Measurements from ENCODE around the gene KRT10.
"Not testable (repeated sequence)": the region's sequence is repeated elsewhere in the genome, so short reads cannot be mapped to it uniquely, and the experiment has no call there.

The KRT10 gene

GRCh38 chr17:40822132-40822812 lies at the start of gene KRT10:
KRT10 (minus strand) TSS chr17:40822614; CDS start chr17:40822585, 29 bp downstream.
- DNase-seq: no peak

- no peak for DNase-seq
These were observed 48.9 kb upstream of the KRT10 start for GRCh38 chr17:40871316-40871715.

- no peak for DNase-seq
These were observed 47.7 kb upstream of the KRT10 start for GRCh38 chr17:40870136-40870535.

GRCh38 chr17:40866838-40867237 lies 44.4 kb upstream of the KRT10 start, which contains the start of gene KRT12:
KRT12 (minus strand) TSS chr17:40867223; CDS start chr17:40867186, 37 bp downstream.
- no peak for DNase-seq

- DNase-seq: no peak
These were observed 42.4 kb upstream of the KRT10 start for GRCh38 chr17:40864661-40865390.

- DNase-seq: no peak
These were observed 40.7 kb upstream of the KRT10 start for GRCh38 chr17:40862985-40863733.

GRCh38 chr17:40859536-40859935 lies 37.1 kb upstream of the KRT10 start:
- no peak for DNase-seq

GRCh38 chr17:40858667-40859066 lies 36.3 kb upstream of the KRT10 start:
- DNase-seq: not testable (repeated sequence)

- no peak for DNase-seq
These were observed 35.1 kb upstream of the KRT10 start for GRCh38 chr17:40857535-40857934.

GRCh38 chr17:40854175-40854814 lies 31.9 kb upstream of the KRT10 start:
- no peak for DNase-seq

GRCh38 chr17:40852364-40852763 lies 29.9 kb upstream of the KRT10 start:
- no peak for DNase-seq

GRCh38 chr17:40850293-40850972 lies 28.0 kb upstream of the KRT10 start:
- no peak for DNase-seq

GRCh38 chr17:40849723-40850122 lies 27.3 kb upstream of the KRT10 start:
- no peak for DNase-seq

- no peak for DNase-seq
These were observed 26.3 kb upstream of the KRT10 start for GRCh38 chr17:40848583-40849235.

GRCh38 chr17:40846515-40847144 lies 24.2 kb upstream of the KRT10 start:
- no peak for DNase-seq

- no peak for DNase-seq
These were observed 22.3 kb upstream of the KRT10 start for GRCh38 chr17:40844671-40845107.

- no peak for DNase-seq
These were observed 20.8 kb upstream of the KRT10 start for GRCh38 chr17:40843242-40843641.

- no peak for DNase-seq
These were observed 18.8 kb upstream of the KRT10 start for GRCh38 chr17:40841246-40841645.

- no peak for DNase-seq
These were observed 16.8 kb upstream of the KRT10 start for GRCh38 chr17:40839194-40839593.

GRCh38 chr17:40836020-40836419 lies 13.6 kb upstream of the KRT10 start:
- DNase-seq: no peak

- no peak for DNase-seq
These were observed 11.5 kb upstream of the KRT10 start for GRCh38 chr17:40833882-40834281.
